Suprapubic skin (tissue), 4 donors: ENCODE data around the gene MVB12A.

ENCODE experiments used
- POLR2A ChIP-seq, 2 donors: fragments of 450-650 bp; IDR thresholded peaks; one replicate each; pipeline ENCODE4 v1.6.1; 2017; ENCODE audit warnings: antibody characterized with exemption in 2 of 2, mild to moderate bottlenecking in 2 of 2, moderate library complexity in 2 of 2
- POLR2AphosphoS5 ChIP-seq, 3 donors: sonication (generic); formaldehyde crosslinking; IDR thresholded peaks; one replicate each; pipeline ENCODE4 v1.6.1; 2017; ENCODE audit warnings: antibody characterized with exemption in 3 of 3

- no peak for TF ChIP-seq POLR2A (IDR thresholded peaks at IDR 0.05)
- TF ChIP-seq POLR2AphosphoS5 (IDR thresholded peaks at IDR 0.05), result no peak
Measured at GRCh38 chr19:17419154-17419620, 660 bp upstream of the MVB12A start.
